Esophagus muscularis mucosa (tissue), 3 donors: Measurements from ENCODE around the gene TNNC2.
A peak's percentile ranks its signal among the peaks of the same experiment; 100 is the strongest.

Source experiments
- POLR2A ChIP-seq: fragments of 450-650 bp; IDR thresholded peaks from one replicate; pipeline ENCODE4 v1.6.1; 2017; ENCODE audit warnings: antibody characterized with exemption, moderate library complexity, mild to moderate bottlenecking, low read depth
- TF ChIP-seq, protein P1 (sequence below), 3 experiments: fragments of 200-600 bp in 2 of 3; fragments of 450-650 bp in 1 of 3; sonication (generic) in 2 of 3; IDR thresholded peaks; one replicate each; pipeline ENCODE4 v1.5.1; 2017 to 2019; ENCODE audit warnings: antibody characterized with exemption in 3 of 3, mild to moderate bottlenecking in 2 of 3, moderate library complexity in 1 of 3

DNA sequence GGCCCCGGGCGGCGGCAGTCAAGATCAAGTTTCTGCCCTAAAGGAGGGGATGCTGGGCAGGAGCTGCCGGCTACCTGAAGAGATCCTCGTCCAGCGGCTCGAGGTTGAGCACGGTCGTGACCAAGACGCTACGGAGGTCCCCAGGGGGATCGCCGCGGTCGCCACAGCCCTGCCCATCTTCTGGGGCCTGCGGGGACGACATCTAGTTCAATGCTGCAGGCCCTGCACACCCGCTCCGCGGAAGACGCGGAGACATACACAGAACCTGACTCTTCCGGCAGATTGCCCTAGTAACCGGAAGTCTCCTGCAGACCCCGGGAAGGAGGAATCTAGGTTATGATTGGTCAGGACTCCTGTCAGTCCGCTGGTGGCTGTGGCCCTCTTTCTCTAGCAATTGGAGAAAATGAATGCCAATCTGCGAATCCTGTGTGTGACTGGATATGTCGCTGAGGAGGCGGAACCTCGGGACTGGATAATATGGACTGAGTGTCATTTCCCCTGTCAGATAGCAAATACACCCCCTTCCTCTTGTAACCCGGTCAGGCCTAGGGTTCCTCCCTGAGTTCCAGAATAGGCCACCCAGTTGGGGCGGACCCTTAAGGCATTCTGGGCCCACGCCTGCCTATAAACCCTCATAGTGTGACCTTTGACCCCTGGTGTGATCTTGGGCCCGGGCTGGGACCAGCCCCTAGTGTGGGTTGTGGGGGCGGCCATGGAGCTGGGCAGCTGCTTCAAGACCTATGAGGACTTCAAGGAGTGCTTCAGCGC, 30.2 kb upstream of the TNNC2 start, which contains the start of the genes ACOT8 and ZSWIM3:
- TF ChIP-seq, protein P1, sequence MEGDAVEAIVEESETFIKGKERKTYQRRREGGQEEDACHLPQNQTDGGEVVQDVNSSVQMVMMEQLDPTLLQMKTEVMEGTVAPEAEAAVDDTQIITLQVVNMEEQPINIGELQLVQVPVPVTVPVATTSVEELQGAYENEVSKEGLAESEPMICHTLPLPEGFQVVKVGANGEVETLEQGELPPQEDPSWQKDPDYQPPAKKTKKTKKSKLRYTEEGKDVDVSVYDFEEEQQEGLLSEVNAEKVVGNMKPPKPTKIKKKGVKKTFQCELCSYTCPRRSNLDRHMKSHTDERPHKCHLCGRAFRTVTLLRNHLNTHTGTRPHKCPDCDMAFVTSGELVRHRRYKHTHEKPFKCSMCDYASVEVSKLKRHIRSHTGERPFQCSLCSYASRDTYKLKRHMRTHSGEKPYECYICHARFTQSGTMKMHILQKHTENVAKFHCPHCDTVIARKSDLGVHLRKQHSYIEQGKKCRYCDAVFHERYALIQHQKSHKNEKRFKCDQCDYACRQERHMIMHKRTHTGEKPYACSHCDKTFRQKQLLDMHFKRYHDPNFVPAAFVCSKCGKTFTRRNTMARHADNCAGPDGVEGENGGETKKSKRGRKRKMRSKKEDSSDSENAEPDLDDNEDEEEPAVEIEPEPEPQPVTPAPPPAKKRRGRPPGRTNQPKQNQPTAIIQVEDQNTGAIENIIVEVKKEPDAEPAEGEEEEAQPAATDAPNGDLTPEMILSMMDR (IDR thresholded peaks at IDR 0.05) = peak in 1 of 3 experiments; percentile 31
- no peak for TF ChIP-seq POLR2A
